GM18873 (cell line): ENCODE measurements around the gene SUN5.
"Not testable (repeated sequence)": the region's sequence is repeated elsewhere in the genome, so short reads cannot be mapped to it uniquely, and the experiment has no call there.

ENCODE experiments used
- ATAC-seq: cut with Tn5 transposase; IDR thresholded peaks from one replicate; pipeline ENCODE4 v1.9.1; 2021; ENCODE audit warnings: mild to moderate bottlenecking, moderate library complexity, moderate number of reproducible peaks; ENCODE audit not compliant: unreplicated experiment, low FRiP score

SUN5 gene, protein sequence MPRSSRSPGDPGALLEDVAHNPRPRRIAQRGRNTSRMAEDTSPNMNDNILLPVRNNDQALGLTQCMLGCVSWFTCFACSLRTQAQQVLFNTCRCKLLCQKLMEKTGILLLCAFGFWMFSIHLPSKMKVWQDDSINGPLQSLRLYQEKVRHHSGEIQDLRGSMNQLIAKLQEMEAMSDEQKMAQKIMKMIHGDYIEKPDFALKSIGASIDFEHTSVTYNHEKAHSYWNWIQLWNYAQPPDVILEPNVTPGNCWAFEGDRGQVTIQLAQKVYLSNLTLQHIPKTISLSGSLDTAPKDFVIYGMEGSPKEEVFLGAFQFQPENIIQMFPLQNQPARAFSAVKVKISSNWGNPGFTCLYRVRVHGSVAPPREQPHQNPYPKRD

DNA sequence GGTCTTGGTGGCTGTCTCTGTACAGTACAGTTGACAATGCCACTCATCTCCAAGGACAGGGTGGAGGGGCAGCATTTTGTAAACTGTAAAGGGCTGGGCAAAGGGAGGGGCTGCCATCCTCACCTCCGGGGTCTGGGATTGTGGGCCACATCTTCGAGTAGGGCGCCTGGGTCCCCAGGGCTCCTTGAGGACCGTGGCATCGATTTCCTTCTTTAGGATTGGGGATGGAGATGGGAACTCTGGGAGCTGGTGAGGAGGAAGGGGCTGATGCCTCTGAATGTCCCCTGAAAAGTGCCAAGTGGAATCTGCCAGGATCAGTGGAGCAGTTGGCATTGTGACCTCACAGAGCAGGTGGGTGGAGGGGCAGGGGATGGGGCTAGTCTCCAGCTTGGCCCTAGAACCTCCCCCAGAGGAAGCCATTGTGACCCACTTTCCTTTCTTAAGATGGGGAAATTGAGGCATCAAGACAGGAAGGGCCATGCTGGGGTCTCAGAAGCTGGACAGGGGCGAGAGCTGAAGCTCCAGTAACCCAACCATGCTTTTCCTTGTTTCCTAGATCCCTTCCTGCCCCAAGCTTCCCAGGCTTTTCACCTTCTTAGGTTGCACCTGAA lies at the start of gene SUN5:
TSS of gene SUN5 (minus strand) at position 293 of the 611 bp plus-strand sequence. CDS start at position 200, 93 bp downstream.
- ATAC-seq: no peak

DNA sequence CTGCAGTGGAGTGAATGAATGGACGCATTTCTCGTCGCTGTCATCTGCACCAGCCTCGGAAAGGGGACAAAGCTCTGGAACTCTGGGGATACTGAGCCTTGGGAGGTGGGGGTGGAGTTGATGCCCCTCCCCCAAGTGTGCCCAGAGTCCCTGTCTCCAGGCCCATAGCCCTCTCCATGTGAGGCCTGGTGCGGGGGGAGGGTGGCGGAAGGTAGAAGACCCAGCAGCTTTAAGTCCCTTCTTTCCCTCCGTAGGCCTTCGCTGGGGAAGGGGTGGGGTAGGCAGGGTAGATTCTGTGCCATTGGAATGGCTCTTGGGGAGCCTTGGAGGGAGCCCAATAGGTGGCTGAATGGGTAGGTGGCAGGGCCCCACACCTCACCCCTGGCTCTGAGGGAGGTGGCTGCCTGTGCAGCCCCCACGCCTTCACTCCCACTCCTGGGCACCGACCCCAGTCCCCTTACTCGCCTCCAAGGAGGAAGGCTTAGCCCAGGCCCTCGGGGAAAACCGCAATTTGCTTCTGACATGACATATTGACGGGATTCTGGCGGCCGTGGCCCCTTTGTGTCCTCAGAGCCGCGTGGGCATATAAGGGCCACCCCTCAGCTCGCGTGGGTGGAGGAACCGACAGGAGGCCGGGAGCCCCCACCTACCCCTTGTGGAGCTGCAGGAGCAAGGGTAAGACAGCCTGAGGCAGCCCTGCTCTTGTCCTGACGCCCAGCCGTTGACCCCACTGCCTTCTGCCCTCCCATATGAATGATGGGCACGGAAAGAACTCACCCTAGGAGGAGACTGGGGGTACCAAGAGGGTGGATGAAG lies 49.3 kb upstream of the SUN5 start, which contains the start of gene BPIFB3:
TSS of gene BPIFB3 (plus strand) at position 613 of the 816 bp plus-strand sequence. CDS start 1,533 bp downstream, outside the sequence.
- ATAC-seq: no peak

DNA sequence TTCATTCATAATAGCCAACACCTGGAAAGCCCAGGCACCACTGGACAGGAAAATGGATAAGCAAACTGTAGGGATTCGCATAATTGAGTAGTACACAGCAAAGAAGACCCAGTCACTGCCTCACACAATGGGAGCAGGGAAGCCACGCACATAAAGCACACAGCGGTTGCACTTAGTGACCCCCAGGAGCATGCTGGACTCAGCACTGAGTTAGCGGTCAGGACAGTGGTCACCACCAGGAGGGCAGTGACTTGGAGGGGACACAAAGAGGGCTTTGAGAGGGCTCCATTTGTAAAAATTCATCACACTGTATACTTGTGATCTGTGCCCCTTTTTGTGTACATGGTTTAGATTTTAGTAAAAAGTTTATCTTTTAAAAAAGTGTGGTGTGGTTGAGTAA lies 47.1 kb upstream of the SUN5 start:
- no peak for ATAC-seq

DNA sequence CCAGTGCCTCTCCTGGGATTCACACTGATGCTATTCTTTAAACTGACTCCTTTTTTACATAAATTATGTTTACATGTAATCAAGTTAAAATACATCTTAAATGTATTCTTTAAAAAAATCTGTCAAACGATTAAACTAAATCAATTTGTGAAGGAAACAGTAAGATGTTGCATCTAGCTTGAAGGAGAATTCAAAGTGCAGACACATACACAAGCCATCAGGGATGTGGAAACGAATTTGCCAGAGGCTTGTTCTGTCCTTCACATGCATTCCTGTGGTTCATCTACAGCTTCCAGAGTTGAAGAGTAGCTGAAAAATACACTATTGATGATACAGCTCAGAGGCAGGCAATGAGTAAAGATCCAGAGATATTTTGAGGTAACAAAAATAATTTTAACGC lies 42.2 kb upstream of the SUN5 start:
- no peak for ATAC-seq

DNA sequence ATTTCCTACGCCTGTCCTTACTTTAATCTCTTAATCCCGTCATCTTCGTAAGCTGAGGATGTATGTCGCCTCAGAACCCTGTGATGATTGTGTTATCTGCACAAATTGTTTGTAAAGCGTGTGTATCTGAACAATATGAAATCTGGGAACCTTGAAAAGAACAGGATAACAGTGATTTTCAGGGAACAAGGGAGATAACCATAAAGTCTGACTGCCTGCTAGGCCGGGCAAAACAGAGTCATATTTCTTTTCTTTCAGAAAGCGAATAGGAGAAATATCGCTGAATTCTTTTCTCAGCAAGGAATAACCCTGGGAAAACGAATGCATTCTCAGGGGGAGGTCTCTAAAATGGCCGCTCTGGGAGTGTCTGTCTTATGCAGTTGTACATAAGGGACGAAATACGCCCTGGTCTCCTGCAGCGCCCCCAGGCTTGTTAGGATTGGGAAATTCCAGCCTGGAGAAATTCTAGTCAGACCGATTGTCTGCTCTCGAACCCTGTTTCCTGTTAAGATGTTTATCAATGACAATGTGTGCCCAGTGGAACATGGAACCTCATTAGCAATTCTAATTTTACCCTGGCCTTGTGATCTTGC lies 41.0 kb upstream of the SUN5 start:
- not testable (repeated sequence) for ATAC-seq

DNA sequence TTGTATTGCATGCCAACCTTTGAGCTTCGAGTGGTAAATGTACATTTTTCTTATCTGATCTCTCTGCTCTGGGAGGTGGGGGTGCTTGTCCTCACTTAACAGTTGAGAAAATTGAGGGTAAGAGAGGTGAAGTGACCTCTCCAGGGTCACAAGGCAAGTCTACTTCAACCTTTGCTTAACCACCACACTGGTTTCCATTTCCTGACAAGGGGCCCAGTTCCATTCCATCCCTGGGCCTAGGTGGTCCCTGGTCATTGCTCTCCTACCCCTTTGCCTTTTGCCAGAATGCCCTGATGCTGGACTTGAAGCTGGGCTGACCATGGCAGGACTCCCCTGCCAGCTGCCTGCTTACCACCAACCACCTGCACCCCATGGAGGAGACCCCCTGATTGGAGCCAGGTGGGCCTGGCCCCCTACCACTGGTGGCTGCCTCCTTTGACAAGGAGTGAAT lies 39.5 kb upstream of the SUN5 start:
- ATAC-seq: no peak

DNA sequence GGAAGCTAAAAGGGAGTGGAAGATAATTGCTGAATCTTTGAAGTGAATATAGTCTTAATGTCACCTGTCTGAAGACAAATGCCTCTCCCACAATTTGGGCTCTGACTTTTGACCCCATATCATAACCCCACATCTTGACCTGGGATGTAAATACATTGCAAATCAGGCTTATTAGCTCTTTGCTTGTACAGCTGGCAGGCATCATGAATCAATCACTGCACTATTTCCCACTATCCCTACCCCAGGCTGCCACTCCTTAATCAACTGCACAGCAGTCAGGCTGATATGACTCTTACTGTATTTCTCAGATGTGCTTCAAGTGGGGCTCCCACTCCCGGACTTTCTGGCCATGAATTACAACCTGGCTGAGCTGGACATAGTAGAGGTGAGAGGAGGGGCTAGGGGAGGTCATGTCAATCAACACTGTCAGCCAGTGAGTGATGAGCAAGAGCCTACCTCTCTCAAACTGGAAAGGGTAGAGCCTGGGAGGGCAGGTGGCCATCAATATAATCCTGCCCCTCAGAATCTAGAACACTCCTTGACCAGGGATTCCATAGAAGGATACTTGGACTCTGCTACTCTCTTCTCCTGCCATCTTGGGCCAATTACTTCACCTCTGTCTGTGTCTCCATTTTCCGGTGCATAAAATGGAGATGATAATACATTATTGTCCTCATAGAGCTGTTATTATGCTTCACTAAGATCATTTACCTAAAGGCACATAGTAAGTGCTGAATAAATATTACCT lies 38.9 kb upstream of the SUN5 start:
- ATAC-seq: no peak

DNA sequence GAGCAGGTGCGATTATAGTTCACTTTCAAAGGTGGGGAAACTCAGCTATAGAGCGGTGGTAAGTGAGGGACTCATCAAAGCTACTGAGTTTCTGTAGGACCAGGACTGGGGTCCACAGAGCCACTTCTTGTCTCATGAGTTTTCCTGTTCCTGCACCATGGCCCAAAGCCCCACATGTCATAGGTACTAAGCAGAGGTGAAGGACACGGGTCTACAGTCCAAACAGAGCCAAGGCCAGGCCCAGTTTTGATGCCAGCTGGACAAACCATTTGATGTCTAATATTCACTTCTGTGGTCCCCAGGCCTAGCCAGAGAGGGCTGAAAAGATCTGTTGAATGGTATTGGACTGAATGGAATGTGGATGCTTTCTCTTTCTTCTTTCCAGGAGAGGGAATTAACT lies 38.2 kb upstream of the SUN5 start:
- no peak for ATAC-seq

DNA sequence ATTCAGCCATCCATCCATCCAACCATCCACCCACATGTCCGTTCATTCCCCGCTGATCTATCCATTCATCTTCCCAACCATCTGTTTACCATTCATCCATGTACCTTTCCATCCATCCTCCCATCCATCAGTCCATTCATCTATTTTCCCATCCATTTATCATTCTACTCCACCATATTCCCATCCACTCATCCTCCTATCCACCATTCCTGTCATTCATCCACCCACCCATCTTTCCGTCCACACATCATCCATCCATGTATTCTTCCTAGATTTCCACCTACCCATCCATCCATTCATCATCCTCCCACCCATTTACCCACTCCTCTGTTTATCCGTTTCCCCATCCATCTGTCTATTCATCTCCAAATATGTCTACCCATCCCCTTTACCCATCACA lies 34.0 kb upstream of the SUN5 start:
- ATAC-seq: no peak

DNA sequence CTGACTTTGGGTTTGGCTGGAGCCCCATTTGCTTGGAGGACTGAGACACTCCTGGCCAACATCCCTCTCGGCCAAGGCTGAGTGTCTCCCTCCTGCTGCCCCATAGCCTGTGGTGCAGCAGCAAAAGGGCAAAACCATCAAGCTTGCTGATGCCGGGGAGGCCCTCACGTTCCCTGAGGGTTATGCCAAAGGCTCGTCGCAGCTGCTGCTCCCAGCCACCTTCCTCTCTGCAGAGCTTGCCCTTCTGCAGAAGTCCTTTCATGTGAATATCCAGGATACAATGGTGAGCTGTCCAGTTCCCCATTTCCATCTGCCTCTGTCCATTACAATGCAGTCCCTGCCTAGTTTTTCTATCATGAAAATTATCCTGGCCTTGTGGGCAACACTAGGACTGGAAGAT lies 33.2 kb upstream of the SUN5 start:
- ATAC-seq: no peak

DNA sequence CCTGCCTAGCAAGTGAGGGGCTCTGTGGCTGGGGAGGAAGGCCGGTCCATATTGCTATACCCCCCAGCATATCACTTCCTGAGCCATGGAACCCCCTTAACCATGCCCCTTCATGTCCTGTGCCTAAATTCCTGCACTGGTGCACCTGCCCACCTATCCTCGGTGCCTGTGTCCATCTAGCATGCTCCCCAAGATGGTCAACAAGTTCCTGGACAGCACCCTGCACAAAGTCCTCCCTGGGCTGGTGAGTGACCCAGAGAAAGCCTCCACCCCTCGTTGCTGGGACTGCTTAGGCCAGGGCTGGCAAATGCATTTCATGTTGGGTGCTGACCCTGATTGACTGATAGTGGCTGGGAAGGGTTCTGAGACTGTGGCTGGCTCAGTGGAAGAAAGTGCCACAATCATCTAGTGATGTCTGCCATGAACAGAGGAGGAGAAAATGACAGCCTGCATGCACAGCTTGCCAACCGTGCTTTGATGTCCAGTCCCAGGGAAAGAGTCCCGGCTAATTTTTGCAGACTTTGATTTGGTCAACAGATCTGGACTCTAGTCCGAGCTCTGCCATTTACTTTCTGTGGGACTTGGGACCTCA lies 30.8 kb upstream of the SUN5 start:
- ATAC-seq: no peak

DNA sequence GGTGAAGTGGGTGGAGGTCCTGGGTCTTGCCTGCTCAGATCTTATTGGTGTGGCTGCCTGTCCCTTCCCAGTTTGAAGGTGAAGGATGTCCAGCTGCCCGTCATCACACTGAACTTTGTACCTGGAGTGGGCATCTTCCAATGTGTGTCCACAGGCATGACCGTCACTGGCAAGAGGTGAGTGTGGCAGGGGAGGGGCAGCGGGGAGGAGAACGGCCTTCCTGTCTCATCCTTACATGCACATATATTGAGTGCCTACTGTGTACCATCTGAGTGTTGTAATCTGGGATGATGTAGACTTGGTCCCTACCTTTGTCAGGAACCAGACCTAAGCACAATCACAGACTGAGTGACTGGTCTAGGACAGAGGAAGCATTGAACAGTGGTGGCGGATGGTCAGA lies 29.9 kb upstream of the SUN5 start:
- ATAC-seq: no peak

DNA sequence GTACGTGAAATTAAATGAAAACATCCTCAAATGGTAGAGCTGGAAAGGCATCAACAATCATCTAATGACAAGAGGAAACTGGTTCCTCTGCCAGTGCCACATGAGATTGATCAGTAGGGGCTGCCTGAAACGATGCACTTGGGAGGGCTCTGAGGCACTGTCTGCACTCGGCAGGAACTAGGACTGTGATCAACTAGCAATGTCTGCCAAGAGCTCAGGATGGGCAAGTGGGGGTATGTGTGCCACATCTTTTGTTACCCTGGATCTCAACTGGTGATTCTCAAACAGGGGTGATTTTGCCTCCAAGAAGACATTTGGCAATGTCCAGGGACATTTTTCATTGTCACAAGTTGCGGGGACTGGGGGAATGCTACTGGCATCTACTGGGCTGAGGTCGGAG lies 29.1 kb upstream of the SUN5 start:
- ATAC-seq: no peak

DNA sequence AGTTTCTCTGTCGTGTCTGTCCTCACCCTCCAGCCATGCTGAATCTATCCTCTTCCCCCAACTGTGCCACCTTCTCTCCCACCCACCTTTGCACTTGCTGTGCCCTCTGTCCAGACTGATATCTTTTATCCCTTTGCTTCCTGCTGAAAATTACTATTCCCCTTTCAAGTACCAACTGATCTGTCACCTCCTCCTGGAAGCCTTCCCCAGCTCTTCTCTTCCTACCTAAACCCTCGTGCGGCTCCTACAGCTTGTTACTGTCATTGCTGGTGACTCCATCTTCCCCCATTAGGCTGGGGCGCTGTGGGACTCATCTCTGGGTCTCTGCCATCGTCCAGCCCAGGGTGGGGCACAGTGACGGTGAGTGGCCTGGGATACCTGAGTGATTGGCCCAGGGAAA lies 28.3 kb upstream of the SUN5 start:
- ATAC-seq: no peak

DNA sequence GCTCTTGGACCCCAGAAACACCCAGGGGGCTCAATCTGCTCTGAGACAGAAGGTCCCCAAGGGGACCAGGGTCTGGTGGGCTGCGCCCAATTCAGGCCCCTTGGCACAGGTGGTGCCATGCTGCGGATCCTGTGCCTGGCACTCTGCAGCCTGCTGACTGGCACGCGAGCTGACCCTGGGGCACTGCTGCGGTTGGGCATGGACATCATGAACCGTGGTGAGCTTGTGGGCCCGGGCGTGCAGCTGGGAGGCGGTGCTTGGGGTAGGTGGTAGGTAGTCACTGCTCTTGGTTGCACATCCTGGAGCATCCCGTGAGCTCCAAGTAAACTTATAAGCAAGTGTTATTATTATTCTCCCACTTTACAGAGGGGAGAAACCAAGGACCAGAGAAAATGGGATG lies 27.3 kb upstream of the SUN5 start, which contains the start of gene BPIFB6:
TSS of gene BPIFB6 (plus strand) at position 118 of the 400 bp plus-strand sequence. CDS start at position 118, 0 bp downstream.
- ATAC-seq: no peak

DNA sequence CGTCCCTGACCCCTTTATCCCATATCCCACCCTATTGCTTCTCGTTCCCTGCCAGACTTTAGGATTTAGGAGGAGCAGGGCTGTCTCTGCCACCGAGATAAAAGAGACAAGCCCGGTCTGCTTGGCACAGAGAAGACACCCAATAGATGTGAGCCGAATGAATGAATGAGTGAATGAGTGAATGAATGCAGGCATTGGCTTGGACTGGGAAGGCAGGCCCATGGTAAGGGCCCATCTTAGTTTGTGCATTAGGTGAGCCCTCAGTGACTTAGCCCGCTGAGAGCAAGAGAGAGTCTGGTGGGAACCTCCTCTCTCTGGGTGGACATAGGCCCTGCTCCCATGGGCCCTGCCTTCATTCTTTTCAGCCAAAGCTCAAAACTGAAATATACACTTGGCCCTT lies 26.3 kb upstream of the SUN5 start:
- ATAC-seq: no peak

DNA sequence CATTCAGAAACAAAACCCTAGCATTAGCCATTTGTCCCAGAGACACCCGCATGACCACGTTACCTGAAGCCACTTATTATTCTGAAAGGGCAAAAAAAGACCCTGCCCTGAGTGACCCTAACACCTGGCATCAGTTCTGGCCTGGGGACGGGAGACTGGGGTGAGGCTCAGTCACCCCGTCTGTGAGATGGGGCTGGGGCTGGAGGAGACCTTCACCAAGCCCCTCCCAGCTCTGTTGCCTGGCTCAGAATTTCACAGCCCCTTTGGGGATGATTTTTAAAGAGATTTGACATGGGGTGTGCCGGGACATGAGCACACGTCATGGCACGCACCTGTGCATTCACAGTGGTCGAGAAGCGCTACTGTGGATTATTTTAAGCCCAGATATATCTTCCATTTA lies 25.8 kb upstream of the SUN5 start:
- no peak for ATAC-seq

DNA sequence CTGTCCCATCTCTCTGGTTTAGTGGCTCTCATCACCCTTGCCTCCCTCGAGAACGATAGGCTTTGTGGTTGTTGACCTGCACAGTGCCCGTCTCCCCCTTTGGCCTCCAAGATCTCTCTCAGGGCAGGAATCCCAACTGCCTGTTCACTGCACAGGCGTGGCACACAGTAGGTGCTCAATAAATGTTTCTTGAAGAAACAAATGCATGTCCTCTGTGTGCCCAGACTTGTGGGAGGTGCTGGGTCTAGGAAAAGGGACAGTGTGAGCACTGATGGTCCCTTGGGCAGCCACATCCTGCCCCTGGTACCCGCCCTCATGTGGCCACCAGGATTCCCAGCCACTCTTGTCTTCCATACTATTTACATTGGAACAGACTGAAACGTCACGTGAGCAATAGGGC lies 24.6 kb upstream of the SUN5 start:
- no peak for ATAC-seq
